Tibial artery (tissue), 4 donors: Measurements from ENCODE around the gene RAB22A.

ENCODE experiments used
- DNase-seq, 2 donors: peaks; one replicate each; pipeline ENCODE4 v3.0.0-alpha.2; 2019
- H3K27ac ChIP-seq, 2 donors: fragments of 200-600 bp; sonication (generic) in 1 of 2; 1 replicate in 1 of 2; 2 replicates in 1 of 2; pipeline ENCODE4 v1.5.1; 2018 to 2019; ENCODE audit warnings: mild to moderate bottlenecking in 1 of 2
- H3K27me3 ChIP-seq, 2 donors: fragments of 200-600 bp; sonication (generic) in 1 of 2; one replicate each; pipeline versions ENCODE4 v1.5.1 to v1.6.0; 2016 to 2019
- H3K36me3 ChIP-seq, 3 donors: fragments of 200-600 bp; sonication (generic) in 2 of 3; one replicate each; pipeline ENCODE4 v1.5.1; 2016 to 2019; ENCODE audit warnings: mild to moderate bottlenecking in 2 of 3
- H3K4me1 ChIP-seq, 4 donors: fragments of 200-600 bp; sonication (generic) in 2 of 4; 1 replicate in 3 of 4; 2 replicates in 1 of 4; pipeline ENCODE4 v1.5.1; 2016 to 2019
- H3K4me3 ChIP-seq, 2 donors: fragments of 200-600 bp; sonication (generic) in 1 of 2; 1 replicate in 1 of 2; 2 replicates in 1 of 2; pipeline ENCODE4 v1.5.1; 2018 to 2019; ENCODE audit warnings: mild to moderate bottlenecking in 2 of 2
- H3K9me3 ChIP-seq, 3 donors: fragments of 200-600 bp; sonication (generic) in 1 of 3; one replicate each; pipeline ENCODE4 v1.5.1; 2016 to 2019
- CTCF ChIP-seq, 2 experiments: fragments of 200-600 bp in 1 of 2; fragments of 450-650 bp in 1 of 2; IDR thresholded peaks; one replicate each; pipeline ENCODE4 v1.5.1; 2017 to 2019; ENCODE audit warnings: antibody characterized with exemption in 2 of 2, mild to moderate bottlenecking in 1 of 2, moderate library complexity in 1 of 2
- intact Hi-C: fragments of 100-400 bp; cut with DNase I; formaldehyde crosslinking; loops from one replicate; pipeline ENCODE4 v1.15.0; 2023; ENCODE audit warnings: low total_unique reads

Gene RAB22A

GRCh38 chr20:58360936-58361335, 51.4 kb downstream of the RAB22A start:
- no peak for DNase-seq
- Histone ChIP-seq H3K4me3 (no peak overlapping the region), H3K4me1 (peaks cover 0 to 4% (median 0%) of the 10 kb centered on the region in 4 donors), H3K27ac (no peak overlapping the region), H3K9me3 (no peaks in the 10 kb centered on the region), H3K36me3 (peaks cover 27 to 61% (median 36%) of the 10 kb centered on the region in 3 donors), H3K27me3 (no peaks in the 10 kb centered on the region)
- no peak for TF ChIP-seq CTCF (IDR thresholded peaks at IDR 0.05)
- intact Hi-C loops, result no loop called here

- no peak for TF ChIP-seq CTCF (IDR thresholded peaks at IDR 0.05)
- no peak for DNase-seq
These were observed 52.1 kb downstream of the RAB22A start for GRCh38 chr20:58361481-58362205.

GRCh38 chr20:58362206-58362516, 52.6 kb downstream of the RAB22A start:
- Histone ChIP-seq H3K4me3 (no peak overlapping the region), H3K36me3 (peaks cover 20 to 52% (median 25%) of the 10 kb centered on the region in 3 donors), H3K9me3 (no peaks in the 10 kb centered on the region), H3K27me3 (no peaks in the 10 kb centered on the region), H3K27ac (no peak overlapping the region), H3K4me1 (peaks cover 0 to 4% (median 0%) of the 10 kb centered on the region in 4 donors)
- TF ChIP-seq CTCF (IDR thresholded peaks at IDR 0.05), result no peak
- DNase-seq, result no peak
- intact Hi-C loops, result no loop called here

More at GRCh38 chr20:58361481-58362205, 52.1 kb downstream of the RAB22A start:
- no peak overlapping the region for H3K27ac ChIP-seq
- peaks cover 23 to 57% (median 30%) of the 10 kb centered on the region in 3 donors for H3K36me3 ChIP-seq
- no peak overlapping the region for H3K4me3 ChIP-seq
- no peaks in the 10 kb centered on the region for H3K9me3 ChIP-seq
- no peaks in the 10 kb centered on the region for H3K27me3 ChIP-seq
- peaks cover 0 to 4% (median 0%) of the 10 kb centered on the region in 4 donors for H3K4me1 ChIP-seq
- intact Hi-C loops, result no loop called here

- intact Hi-C loops, result no loop called here
These were observed 53.5 kb downstream of the RAB22A start for GRCh38 chr20:58362970-58363369.

GRCh38 chr20:58366866-58367265, 57.4 kb downstream of the RAB22A start:
- intact Hi-C loops, result no loop called here
- no peak for TF ChIP-seq CTCF (IDR thresholded peaks at IDR 0.05)

More at GRCh38 chr20:58362970-58363369, 53.5 kb downstream of the RAB22A start:
- no peak for TF ChIP-seq CTCF (IDR thresholded peaks at IDR 0.05)
- no peaks in the 10 kb centered on the region for H3K27me3 ChIP-seq
- H3K27ac ChIP-seq, result no peak overlapping the region
- no peaks in the 10 kb centered on the region for H3K9me3 ChIP-seq
- peaks cover 0 to 4% (median 0%) of the 10 kb centered on the region in 4 donors for H3K4me1 ChIP-seq
- DNase-seq, result no peak
- no peak overlapping the region for H3K4me3 ChIP-seq
- H3K36me3 ChIP-seq, result peaks cover 20 to 50% (median 30%) of the 10 kb centered on the region in 3 donors

More at GRCh38 chr20:58366866-58367265, 57.4 kb downstream of the RAB22A start:
- no peak overlapping the region for H3K4me3 ChIP-seq
- H3K36me3 ChIP-seq, result peaks cover 4 to 28% (median 15%) of the 10 kb centered on the region in 3 donors
- H3K27ac ChIP-seq, result no peak overlapping the region
- no peaks in the 10 kb centered on the region for H3K9me3 ChIP-seq
- H3K4me1 ChIP-seq, result no peaks in the 10 kb centered on the region
- no peak for DNase-seq
- H3K27me3 ChIP-seq, result no peaks in the 10 kb centered on the region
